K562 treated with DMSO at 1 percent for 12 hours (cell line): ENCODE results near the gene TIMM21. TPM values are rescaled to one million over a fixed set of nuclear protein-coding genes. Genes with fewer than 3 reads are reported as not detected.

Source experiments
- total RNA-seq: library from RNA; unstranded; fragments of 300-600 nt; gene quantifications from 2 replicates; pipeline ENCODE4 v1.2.3, GENCODE V29; 2022; ENCODE audit not compliant: insufficient read depth

The TIMM21 gene, protein sequence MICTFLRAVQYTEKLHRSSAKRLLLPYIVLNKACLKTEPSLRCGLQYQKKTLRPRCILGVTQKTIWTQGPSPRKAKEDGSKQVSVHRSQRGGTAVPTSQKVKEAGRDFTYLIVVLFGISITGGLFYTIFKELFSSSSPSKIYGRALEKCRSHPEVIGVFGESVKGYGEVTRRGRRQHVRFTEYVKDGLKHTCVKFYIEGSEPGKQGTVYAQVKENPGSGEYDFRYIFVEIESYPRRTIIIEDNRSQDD
- 12.2 and 19.7 TPM in 2 replicates for total RNA-seq

GRCh38 chr18:74147779-74148542, at the start of gene TIMM21, which contains the start of gene FBXO15:
Gene TIMM21, plus strand, starts transcription at chr18:74148523. Its CDS starts 286 bp downstream, at chr18:74148809.
Gene FBXO15, minus strand, starts transcription at chr18:74147834. Its CDS starts 49 bp downstream, at chr18:74147785.

Other genes starting within 250 kb of the TIMM21 start
- gene FBXO15, start 689 bp upstream of the TIMM21 start, total RNA-seq = not detected in 2 replicates
- gene CYB5A, start 143.4 kb downstream of the TIMM21 start, total RNA-seq = 15.6 and 18.6 TPM in 2 replicates
- gene C18orf63, start 167.3 kb downstream of the TIMM21 start, total RNA-seq = not detected in 2 replicates